ENCODE results near the gene CDH2.

CDH2 gene

GRCh38 chr18:28201056-28201455, 24.1 kb upstream of the CDH2 start:
- no peak overlapping the region for H3K27ac ChIP-seq
- no peak overlapping the region for H3K4me3 ChIP-seq (ENCODE audit: low read depth in 1 of 2, low read length in 1 of 2)
- no peaks in the 10 kb centered on the region for H3K4me1 ChIP-seq (ENCODE audit: control insufficient read depth in 1 of 2, insufficient read depth in 1 of 2, low read depth in 1 of 2, low read length in 1 of 2)
- TF ChIP-seq CTCF (IDR thresholded peaks at IDR 0.05) = no peak
- no peaks in the 10 kb centered on the region for H3K27me3 ChIP-seq
- no peaks in the 10 kb centered on the region for H3K9me3 ChIP-seq
- no peaks in the 10 kb centered on the region for H3K36me3 ChIP-seq

GRCh38 chr18:28198620-28199019, 21.7 kb upstream of the CDH2 start:
- no peak for TF ChIP-seq CTCF (IDR thresholded peaks at IDR 0.05)
- no peaks in the 10 kb centered on the region for H3K9me3 ChIP-seq
- no peaks in the 10 kb centered on the region for H3K36me3 ChIP-seq
- H3K4me3 ChIP-seq (ENCODE audit: low read depth in 1 of 2, low read length in 1 of 2) = no peak overlapping the region
- no peaks in the 10 kb centered on the region for H3K4me1 ChIP-seq (ENCODE audit: control insufficient read depth in 1 of 2, insufficient read depth in 1 of 2, low read depth in 1 of 2, low read length in 1 of 2)
- H3K27ac ChIP-seq = no peak overlapping the region
- H3K27me3 ChIP-seq = no peaks in the 10 kb centered on the region

GRCh38 chr18:28193177-28193778, 16.3 kb upstream of the CDH2 start:
- Histone ChIP-seq H3K36me3 (no peaks in the 10 kb centered on the region), H3K27me3 (no peaks in the 10 kb centered on the region), H3K9me3 (no peaks in the 10 kb centered on the region), H3K4me3 (ENCODE audit: low read depth in 1 of 2, low read length in 1 of 2) (no peak overlapping the region), H3K4me1 (ENCODE audit: control insufficient read depth in 1 of 2, insufficient read depth in 1 of 2, low read depth in 1 of 2, low read length in 1 of 2) (no peaks in the 10 kb centered on the region), H3K27ac (no peak overlapping the region)
- TF ChIP-seq CTCF (IDR thresholded peaks at IDR 0.05) = no peak

- H3K27ac ChIP-seq = no peak overlapping the region
- no peak overlapping the region for H3K4me3 ChIP-seq (ENCODE audit: low read depth in 1 of 2, low read length in 1 of 2)
- H3K27me3 ChIP-seq = peaks cover 9% of the 10 kb centered on the region
- peak; percentile 39 for TF ChIP-seq CTCF (IDR thresholded peaks at IDR 0.05)
- H3K9me3 ChIP-seq = no peaks in the 10 kb centered on the region
- no peaks in the 10 kb centered on the region for H3K4me1 ChIP-seq (ENCODE audit: control insufficient read depth in 1 of 2, insufficient read depth in 1 of 2, low read depth in 1 of 2, low read length in 1 of 2)
- H3K36me3 ChIP-seq = no peaks in the 10 kb centered on the region
Observed at GRCh38 chr18:28189400-28190239, 12.7 kb upstream of the CDH2 start.

- TF ChIP-seq CTCF (IDR thresholded peaks at IDR 0.05) = no peak
- Histone ChIP-seq H3K9me3 (no peaks in the 10 kb centered on the region), H3K27ac (no peak overlapping the region), H3K27me3 (peaks cover 48% of the 10 kb centered on the region), H3K4me3 (ENCODE audit: low read depth in 1 of 2, low read length in 1 of 2) (no peak overlapping the region), H3K4me1 (ENCODE audit: control insufficient read depth in 1 of 2, insufficient read depth in 1 of 2, low read depth in 1 of 2, low read length in 1 of 2) (no peaks in the 10 kb centered on the region), H3K36me3 (no peaks in the 10 kb centered on the region)
Observed at GRCh38 chr18:28185121-28185520, 8.2 kb upstream of the CDH2 start.

Data from neutrophil (primary cell).